ENCODE measurements around the gene JMJD1C. TPM values are rescaled to one million over a fixed set of nuclear protein-coding genes. Genes with fewer than 3 reads are reported as not detected.
A peak's percentile ranks its signal among the peaks of the same experiment; 100 is the strongest.
"Not testable (repeated sequence)": the region's sequence is repeated elsewhere in the genome, so short reads cannot be mapped to it uniquely, and the experiment has no call there.

Gene JMJD1C
- total and polyA plus RNA-seq, 4 experiments from 2014 or later, result 22.8 to 115 (median 84.5) TPM

DNA sequence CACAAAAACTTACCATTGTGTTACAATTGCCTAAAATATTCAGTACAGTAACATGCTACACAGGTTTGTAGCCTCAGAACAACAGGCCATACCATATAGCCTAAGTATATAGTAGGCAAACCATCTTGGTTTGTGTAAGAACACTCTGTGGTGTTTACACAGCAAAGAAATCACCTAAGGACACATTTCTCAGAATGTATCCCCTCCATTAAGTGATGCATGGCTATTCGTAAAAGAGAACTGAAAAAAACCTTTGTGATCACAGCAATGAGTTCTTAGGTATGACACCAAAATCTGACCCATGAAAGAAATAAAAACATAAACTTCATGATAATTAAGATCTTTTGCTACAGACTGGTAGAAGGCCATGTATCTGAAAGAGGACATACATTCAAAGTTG, 121.5 kb downstream of the JMJD1C start:
- Mint-ChIP-seq H3K36me3 (peaks cover 0 to 4% of the 10 kb centered on the region in 2 donors), H3K9me3 (no peaks in the 10 kb centered on the region), H3K4me1 (peaks cover 5 to 13% (median 8%) of the 10 kb centered on the region in 4 donors), H3K27ac (no peak overlapping the region), H3K27me3 (no peaks in the 10 kb centered on the region), H3K4me3 (no peak overlapping the region)
- Histone ChIP-seq H3K27ac (ENCODE audit: low read depth, low read length) (no peak overlapping the region), H3K9me3 (ENCODE audit: control insufficient read depth in 1 of 2, low read length in 2 of 2) (no peaks in the 10 kb centered on the region), H3K27me3 (ENCODE audit: insufficient read depth, low read length) (no peaks in the 10 kb centered on the region), H3K4me3 (ENCODE audit: low read length in 2 of 2) (no peak overlapping the region), H3K4me1 (ENCODE audit: insufficient read depth, low read length) (no peaks in the 10 kb centered on the region), H3K36me3 (ENCODE audit: insufficient read depth, low read length) (no peaks in the 10 kb centered on the region)
- ChIA-PET POLR2A (ENCODE audit: partially characterized antibody) (no interaction called here), CTCF (ENCODE audit: partially characterized antibody) (interaction anchor here (1.2 kb wide), 1 partner anchor 11 kb away, joined by 4 read pairs; no protein-coding TSS in a partner anchor)
- no peak for DNase-seq
- intact Hi-C loops (cut with micrococcal nuclease), result no loop called here

DNA sequence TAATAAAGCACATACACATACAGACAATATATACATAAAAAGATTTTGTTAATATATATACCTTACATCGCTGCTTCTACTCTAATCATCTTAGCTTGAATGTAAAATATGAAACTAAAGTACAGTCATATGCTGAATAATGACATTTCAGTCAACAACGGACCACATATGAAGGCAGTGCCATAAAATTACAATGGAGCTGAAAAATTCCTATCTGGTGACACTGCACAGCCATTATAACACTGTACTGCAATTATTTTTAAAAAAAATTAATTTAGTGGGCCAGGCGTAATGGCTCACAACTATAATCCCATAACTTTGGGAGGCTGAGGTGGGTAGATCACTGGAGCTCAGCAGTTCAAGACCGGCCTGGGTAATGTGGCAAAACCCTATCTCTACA, 122.3 kb downstream of the JMJD1C start:
- Histone ChIP-seq H3K9me3 (ENCODE audit: control insufficient read depth in 1 of 2, low read length in 2 of 2) (no peaks in the 10 kb centered on the region), H3K27me3 (ENCODE audit: insufficient read depth, low read length) (no peaks in the 10 kb centered on the region), H3K36me3 (ENCODE audit: insufficient read depth, low read length) (no peaks in the 10 kb centered on the region), H3K4me3 (ENCODE audit: low read length in 2 of 2) (no peak overlapping the region), H3K27ac (ENCODE audit: low read depth, low read length) (no peak overlapping the region), H3K4me1 (ENCODE audit: insufficient read depth, low read length) (no peaks in the 10 kb centered on the region)
- Mint-ChIP-seq H3K27me3 (no peaks in the 10 kb centered on the region), H3K4me1 (peaks cover 5 to 12% (median 8%) of the 10 kb centered on the region in 4 donors), H3K27ac (no peak overlapping the region), H3K4me3 (no peak overlapping the region), H3K9me3 (no peaks in the 10 kb centered on the region), H3K36me3 (no peaks in the 10 kb centered on the region)
- intact Hi-C loops (cut with micrococcal nuclease), result no loop called here
- CTCF ChIA-PET (ENCODE audit: partially characterized antibody), result interaction anchor here (1.2 to 1.4 kb wide), 2 partner anchors 8 to 11 kb away, joined by 4 read pairs; no protein-coding TSS in a partner anchor
- no peak for DNase-seq
- POLR2A ChIA-PET (ENCODE audit: partially characterized antibody), result no interaction called here

GRCh38 chr10:63339640-63340039, 126.1 kb downstream of the JMJD1C start:
- H3K27me3 Mint-ChIP-seq; H3K36me3 Mint-ChIP-seq; H3K27ac Mint-ChIP-seq; intact Hi-C loops (cut with micrococcal nuclease); H3K9me3 Mint-ChIP-seq; H3K4me3 Mint-ChIP-seq; DNase-seq; H3K27ac ChIP-seq (ENCODE audit: low read depth, low read length); H3K36me3 ChIP-seq (ENCODE audit: insufficient read depth, low read length); H3K4me1 ChIP-seq (ENCODE audit: insufficient read depth, low read length); H3K9me3 ChIP-seq (ENCODE audit: control insufficient read depth in 1 of 2, low read length in 2 of 2); H3K27me3 ChIP-seq (ENCODE audit: insufficient read depth, low read length); H3K4me3 ChIP-seq (ENCODE audit: low read length in 2 of 2): not testable (repeated sequence)
- H3K4me1 Mint-ChIP-seq, result peaks cover 5 to 12% (median 8%) of the 10 kb centered on the region in 4 donors
- ChIA-PET POLR2A (ENCODE audit: partially characterized antibody) (interaction anchor here (0.7 to 1.2 kb wide), 2 partner anchors 12 to 20 kb away, joined by 3 read pairs; no protein-coding TSS in a partner anchor), CTCF (ENCODE audit: partially characterized antibody) (interaction anchor here (1.0 kb wide), 1 partner anchor 290 kb away, joined by 3 read pairs; no protein-coding TSS in a partner anchor)

DNA sequence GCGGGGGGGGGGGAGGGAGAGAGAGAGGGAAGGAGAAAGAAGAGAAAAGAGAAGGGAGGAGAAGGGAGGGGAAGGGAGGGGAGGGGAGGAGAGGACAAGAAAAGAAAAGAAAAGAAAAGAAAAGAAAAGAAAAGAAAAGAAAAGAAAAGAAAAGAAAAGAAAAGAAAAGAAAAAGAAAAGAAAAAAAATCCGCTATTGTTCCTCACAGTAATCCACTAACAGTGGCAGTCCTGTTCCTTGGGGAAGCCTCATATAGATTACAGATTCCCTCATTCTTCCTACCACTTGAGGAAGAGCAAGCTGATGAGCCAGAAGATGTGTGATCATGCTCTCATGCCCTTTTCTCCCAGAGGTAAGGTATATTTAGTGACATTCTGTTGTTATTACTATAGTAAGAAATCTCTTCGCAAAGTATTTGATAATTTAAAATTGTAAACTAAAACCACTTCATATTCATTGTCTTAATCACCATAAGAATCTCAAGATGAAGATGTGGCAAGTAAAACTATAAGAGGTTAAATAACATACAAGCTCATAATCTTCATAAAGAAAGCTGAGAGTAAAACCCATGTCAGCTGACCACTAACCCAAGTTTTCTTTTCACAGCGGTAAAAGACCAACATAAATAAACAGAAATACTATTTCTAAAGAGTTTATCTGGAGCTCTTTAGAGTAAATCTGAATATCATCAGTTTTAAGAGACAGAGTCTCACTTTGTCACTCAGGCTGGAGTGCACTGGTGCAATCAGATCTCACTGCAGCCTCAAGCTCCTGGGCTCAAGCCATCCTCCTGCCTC, 128.1 kb downstream of the JMJD1C start:
- Histone ChIP-seq H3K9me3 (ENCODE audit: control insufficient read depth in 1 of 2, low read length in 2 of 2) (no peaks in the 10 kb centered on the region), H3K27me3 (ENCODE audit: insufficient read depth, low read length) (no peaks in the 10 kb centered on the region), H3K4me3 (ENCODE audit: low read length in 2 of 2) (no peak overlapping the region), H3K36me3 (ENCODE audit: insufficient read depth, low read length) (no peaks in the 10 kb centered on the region), H3K4me1 (ENCODE audit: insufficient read depth, low read length) (no peaks in the 10 kb centered on the region), H3K27ac (ENCODE audit: low read depth, low read length) (no peak overlapping the region)
- Mint-ChIP-seq H3K27ac (no peak overlapping the region), H3K27me3 (no peaks in the 10 kb centered on the region), H3K4me3 (no peak overlapping the region), H3K9me3 (no peaks in the 10 kb centered on the region), H3K36me3 (no peaks in the 10 kb centered on the region), H3K4me1 (peaks cover 5 to 10% (median 8%) of the 10 kb centered on the region in 4 donors)
- no peak for DNase-seq
- ChIA-PET POLR2A (ENCODE audit: partially characterized antibody) (no interaction called here), CTCF (ENCODE audit: partially characterized antibody) (no interaction called here)
- intact Hi-C loops (cut with micrococcal nuclease), result no loop called here

DNA sequence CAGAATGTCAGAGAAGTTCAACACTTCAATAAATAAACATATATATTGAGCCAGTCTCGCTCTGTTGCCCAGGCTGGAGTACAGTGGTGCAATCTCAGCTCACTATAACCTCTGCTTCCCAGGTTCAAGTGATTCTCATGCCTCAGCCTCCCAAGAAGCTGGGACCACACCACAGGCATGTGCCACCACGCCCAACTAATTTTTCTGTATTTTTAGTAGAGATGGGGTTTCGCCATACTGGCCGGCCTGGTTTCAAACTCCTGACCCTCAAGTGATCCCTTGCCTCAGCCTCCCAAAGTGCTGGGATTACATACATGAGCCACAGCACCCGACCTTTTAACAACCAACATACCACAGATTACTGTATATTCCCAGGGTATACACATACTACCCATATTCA, 134.2 kb downstream of the JMJD1C start:
- Histone ChIP-seq H3K4me3 (ENCODE audit: low read length in 2 of 2) (no peak overlapping the region), H3K27me3 (ENCODE audit: insufficient read depth, low read length) (no peaks in the 10 kb centered on the region), H3K9me3 (ENCODE audit: control insufficient read depth in 1 of 2, low read length in 2 of 2) (no peaks in the 10 kb centered on the region), H3K4me1 (ENCODE audit: insufficient read depth, low read length) (no peaks in the 10 kb centered on the region), H3K27ac (ENCODE audit: low read depth, low read length) (no peak overlapping the region), H3K36me3 (ENCODE audit: insufficient read depth, low read length) (no peaks in the 10 kb centered on the region)
- Mint-ChIP-seq H3K27me3 (no peaks in the 10 kb centered on the region), H3K27ac (peak overlapping the region in 1 of 7 donors; percentile 27), H3K4me1 (peaks cover 0 to 5% (median 3%) of the 10 kb centered on the region in 4 donors), H3K4me3 (no peak overlapping the region), H3K36me3 (no peaks in the 10 kb centered on the region), H3K9me3 (no peaks in the 10 kb centered on the region)
- ChIA-PET CTCF (ENCODE audit: partially characterized antibody) (no interaction called here), POLR2A (ENCODE audit: partially characterized antibody) (no interaction called here)
- DNase-seq, result no peak
- intact Hi-C loops (cut with micrococcal nuclease), result no loop called here

- H3K36me3 ChIP-seq (ENCODE audit: insufficient read depth, low read length), result no peaks in the 10 kb centered on the region
- no peaks in the 10 kb centered on the region for H3K27me3 ChIP-seq (ENCODE audit: insufficient read depth, low read length)
- no peak for DNase-seq
- no peaks in the 10 kb centered on the region for H3K9me3 Mint-ChIP-seq
- H3K4me1 Mint-ChIP-seq, result peaks cover 0 to 9% (median 5%) of the 10 kb centered on the region in 4 donors
- intact Hi-C loops (cut with micrococcal nuclease), result no loop called here
- H3K27me3 Mint-ChIP-seq, result no peaks in the 10 kb centered on the region
- no peaks in the 10 kb centered on the region for H3K9me3 ChIP-seq (ENCODE audit: control insufficient read depth in 1 of 2, low read length in 2 of 2)
- no peak overlapping the region for H3K4me3 Mint-ChIP-seq
- H3K27ac ChIP-seq (ENCODE audit: low read depth, low read length), result no peak overlapping the region
- no peak overlapping the region for H3K27ac Mint-ChIP-seq
- peaks cover 0 to 7% of the 10 kb centered on the region in 2 donors for H3K36me3 Mint-ChIP-seq
- CTCF ChIA-PET (ENCODE audit: partially characterized antibody), result no interaction called here
- POLR2A ChIA-PET (ENCODE audit: partially characterized antibody), result no interaction called here
- H3K4me3 ChIP-seq (ENCODE audit: low read length in 2 of 2), result no peak overlapping the region
- H3K4me1 ChIP-seq (ENCODE audit: insufficient read depth, low read length), result no peaks in the 10 kb centered on the region
Observed at GRCh38 chr10:63324495-63324854, 141.3 kb downstream of the JMJD1C start.

- Histone ChIP-seq H3K27me3 (ENCODE audit: insufficient read depth, low read length) (no peaks in the 10 kb centered on the region), H3K27ac (ENCODE audit: low read depth, low read length) (no peak overlapping the region), H3K4me1 (ENCODE audit: insufficient read depth, low read length) (no peaks in the 10 kb centered on the region), H3K36me3 (ENCODE audit: insufficient read depth, low read length) (no peaks in the 10 kb centered on the region), H3K4me3 (ENCODE audit: low read length in 2 of 2) (no peak overlapping the region), H3K9me3 (ENCODE audit: control insufficient read depth in 1 of 2, low read length in 2 of 2) (no peaks in the 10 kb centered on the region)
- H3K27ac Mint-ChIP-seq, result peak overlapping the region in 1 of 7 donors; percentile 11
- peaks cover 0 to 11% of the 10 kb centered on the region in 2 donors for H3K36me3 Mint-ChIP-seq
- intact Hi-C loops (cut with micrococcal nuclease), result no loop called here
- no peaks in the 10 kb centered on the region for H3K27me3 Mint-ChIP-seq
- CTCF ChIA-PET (ENCODE audit: partially characterized antibody), result no interaction called here
- POLR2A ChIA-PET (ENCODE audit: partially characterized antibody), result no interaction called here
- no peak for DNase-seq
- H3K4me3 Mint-ChIP-seq, result no peak overlapping the region
- H3K4me1 Mint-ChIP-seq, result peaks cover 0 to 9% (median 6%) of the 10 kb centered on the region in 4 donors
- H3K9me3 Mint-ChIP-seq, result no peaks in the 10 kb centered on the region
Observed at GRCh38 chr10:63323701-63324494, 141.9 kb downstream of the JMJD1C start.

All from CD4-positive, alpha-beta memory T cell (primary cell).